SJSA1 (cell line): Measurements from ENCODE around the gene SH3RF1. TPM values are rescaled to one million over a fixed set of nuclear protein-coding genes. Genes with fewer than 3 reads are reported as not detected.
"Not testable (repeated sequence)": the region's sequence is repeated elsewhere in the genome, so short reads cannot be mapped to it uniquely, and the experiment has no call there.

Source experiments
- DNase-seq, 2 experiments: peaks; one replicate each; pipeline ENCODE4 v3.0.0-alpha.2; 2015 to 2020; ENCODE audit warnings: low spot score in 2 of 2, low read depth in 1 of 2
- H3K27ac ChIP-seq: fragments of 250-450 bp; sonication (Bioruptor Pico); 2 replicates; pipeline ENCODE4 v1.5.1; 2020; ENCODE audit warnings: mild to moderate bottlenecking, moderate library complexity
- H3K27me3 ChIP-seq: fragments of 250-450 bp; sonication (Bioruptor Pico); replicated peaks from 2 replicates; pipeline ENCODE4 v1.5.1; 2020; ENCODE audit warnings: mild to moderate bottlenecking, moderate library complexity
- H3K36me3 ChIP-seq: fragments of 250-450 bp; sonication (Bioruptor Pico); 2 replicates; pipeline ENCODE4 v1.5.1; 2020; ENCODE audit warnings: mild to moderate bottlenecking
- H3K4me1 ChIP-seq: fragments of 250-450 bp; sonication (Bioruptor Pico); replicated peaks from 2 replicates; pipeline ENCODE4 v1.6.1; 2021; ENCODE audit warnings: mild to moderate bottlenecking
- H3K4me3 ChIP-seq: fragments of 250-450 bp; sonication (Bioruptor Pico); 2 replicates; pipeline ENCODE4 v1.5.1; 2020; ENCODE audit warnings: mild to moderate bottlenecking
- H3K9me3 ChIP-seq: fragments of 250-450 bp; sonication (Bioruptor Pico); replicated peaks from 2 replicates; pipeline ENCODE4 v1.5.1; 2020; ENCODE audit warnings: mild to moderate bottlenecking
- total RNA-seq: library from RNA; depleted of rRNA; stranded (reverse); fragments of >200 nt; shearing (Covaris generic); gene quantifications from 2 replicates; pipeline ENCODE4 v1.2.3, GENCODE V29; 2014

Gene SH3RF1
- total RNA-seq, 1 experiment from 2014 or later: 14.1 TPM

GRCh38 chr4:169220854-169221411 lies 49.8 kb downstream of the SH3RF1 start:
- DNase-seq: no peak
- H3K36me3 ChIP-seq: peaks cover 14% of the 10 kb centered on the region
- peaks cover 31% of the 10 kb centered on the region for H3K4me1 ChIP-seq
- no peak overlapping the region for H3K27ac ChIP-seq
- no peaks in the 10 kb centered on the region for H3K9me3 ChIP-seq
- H3K27me3 ChIP-seq: no peaks in the 10 kb centered on the region
- no peak overlapping the region for H3K4me3 ChIP-seq

DNA sequence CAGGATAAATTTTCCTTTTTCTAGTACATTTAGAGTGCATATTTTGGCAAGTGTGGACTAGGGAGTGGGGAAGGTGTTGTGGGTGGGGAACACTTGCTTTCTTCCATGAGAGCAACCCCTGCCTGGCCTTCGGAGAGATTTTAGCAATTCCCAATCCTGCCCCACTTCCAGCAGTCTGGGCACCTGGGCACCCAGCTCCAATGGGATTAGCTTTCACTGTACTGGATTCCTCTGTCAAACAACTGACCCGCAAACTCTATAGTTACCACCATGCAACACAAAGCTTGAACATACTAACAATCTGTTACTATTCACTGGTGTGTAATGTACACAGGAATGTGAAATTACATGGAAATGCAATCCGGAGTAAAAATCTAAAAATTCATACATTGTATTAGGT lies 50.3 kb downstream of the SH3RF1 start:
- Histone ChIP-seq H3K4me3 (no peak overlapping the region), H3K27me3 (no peaks in the 10 kb centered on the region), H3K9me3 (no peaks in the 10 kb centered on the region), H3K4me1 (peaks cover 26% of the 10 kb centered on the region), H3K36me3 (peaks cover 14% of the 10 kb centered on the region), H3K27ac (no peak overlapping the region)
- DNase-seq: no peak

GRCh38 chr4:169219440-169219839 lies 51.3 kb downstream of the SH3RF1 start:
- Histone ChIP-seq H3K36me3 (peaks cover 17% of the 10 kb centered on the region), H3K27me3 (no peaks in the 10 kb centered on the region), H3K4me1 (peaks cover 16% of the 10 kb centered on the region), H3K4me3 (no peak overlapping the region), H3K9me3 (no peaks in the 10 kb centered on the region), H3K27ac (no peak overlapping the region)
- no peak for DNase-seq

- H3K27ac ChIP-seq: no peak overlapping the region
- H3K36me3 ChIP-seq: peaks cover 16% of the 10 kb centered on the region; the same call in 1 of the 2 replicates
- H3K27me3 ChIP-seq: no peaks in the 10 kb centered on the region
- no peak overlapping the region for H3K4me3 ChIP-seq
- no peaks in the 10 kb centered on the region for H3K4me1 ChIP-seq
- no peak for DNase-seq
- H3K9me3 ChIP-seq: no peaks in the 10 kb centered on the region
Observed at GRCh38 chr4:169215656-169216055, 55.1 kb downstream of the SH3RF1 start.

- no peaks in the 10 kb centered on the region for H3K27me3 ChIP-seq
- H3K4me3 ChIP-seq: no peak overlapping the region
- no peaks in the 10 kb centered on the region for H3K4me1 ChIP-seq
- no peak overlapping the region for H3K27ac ChIP-seq
- no peak for DNase-seq
- H3K9me3 ChIP-seq: no peaks in the 10 kb centered on the region; the same call in 1 of the 2 replicates
- peaks cover 16% of the 10 kb centered on the region; the same call in 1 of the 2 replicates for H3K36me3 ChIP-seq
Observed at GRCh38 chr4:169212981-169213380, 57.8 kb downstream of the SH3RF1 start.

DNA sequence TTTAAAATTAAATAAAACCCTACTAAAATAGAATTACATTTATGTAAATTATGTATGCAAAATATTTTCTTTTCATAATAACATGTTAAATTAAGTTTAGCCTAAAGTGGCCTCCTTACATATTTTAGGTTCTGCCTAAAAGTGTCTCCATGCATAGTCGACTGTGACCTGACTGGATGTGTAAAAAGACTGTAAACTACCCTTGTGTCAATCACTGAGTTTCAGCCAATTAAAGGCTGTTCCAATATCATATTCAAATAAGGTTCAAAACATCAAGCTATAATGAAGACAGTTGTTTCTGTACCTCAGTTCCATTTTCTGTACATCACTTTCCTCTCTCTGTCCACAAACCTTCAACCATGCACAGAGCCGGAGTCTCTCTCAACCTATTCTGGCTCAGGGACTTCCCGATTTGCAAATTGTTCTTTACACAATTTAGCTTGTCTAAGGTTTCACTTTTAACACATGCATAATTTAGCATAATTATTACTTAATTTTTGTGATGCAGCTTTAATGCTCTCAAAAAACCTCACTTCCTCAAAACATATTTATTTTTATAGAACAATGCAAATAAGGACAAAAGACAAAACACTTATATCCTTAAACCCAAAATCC lies 60.1 kb downstream of the SH3RF1 start:
- H3K4me1 ChIP-seq: no peaks in the 10 kb centered on the region
- no peaks in the 10 kb centered on the region; the same call in 1 of the 2 replicates for H3K9me3 ChIP-seq
- no peak overlapping the region for H3K4me3 ChIP-seq
- no peak for DNase-seq
- peaks cover 16% of the 10 kb centered on the region for H3K36me3 ChIP-seq
- no peaks in the 10 kb centered on the region for H3K27me3 ChIP-seq
- H3K27ac ChIP-seq: no peak overlapping the region

DNA sequence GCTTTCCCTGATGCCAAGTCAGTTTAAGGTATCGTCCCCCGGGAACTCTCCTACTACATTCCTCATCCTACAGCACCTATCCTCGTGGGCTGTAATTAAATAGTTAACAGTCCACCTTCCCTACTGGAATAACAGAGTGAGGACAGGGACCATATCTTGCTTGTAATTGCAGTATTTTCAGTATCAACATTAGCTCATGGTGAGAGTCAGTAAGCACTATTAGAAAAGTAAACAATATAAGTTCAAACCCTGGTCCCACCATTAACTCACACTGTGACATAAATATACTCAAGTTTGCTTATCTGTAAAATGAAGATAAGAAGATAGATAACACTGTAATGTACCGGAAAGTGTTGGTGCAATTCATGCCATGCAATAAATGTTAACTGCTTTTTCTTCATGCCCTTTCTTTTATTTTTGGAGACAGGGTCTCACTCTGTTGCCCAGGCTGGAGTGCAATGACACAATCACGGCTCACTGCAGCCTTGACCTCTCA lies 61.3 kb downstream of the SH3RF1 start:
- H3K4me3 ChIP-seq: no peak overlapping the region
- peaks cover 13% of the 10 kb centered on the region for H3K36me3 ChIP-seq
- no peaks in the 10 kb centered on the region; the same call in 1 of the 2 replicates for H3K9me3 ChIP-seq
- DNase-seq: no peak
- H3K4me1 ChIP-seq: no peaks in the 10 kb centered on the region
- no peak overlapping the region for H3K27ac ChIP-seq
- H3K27me3 ChIP-seq: no peaks in the 10 kb centered on the region

DNA sequence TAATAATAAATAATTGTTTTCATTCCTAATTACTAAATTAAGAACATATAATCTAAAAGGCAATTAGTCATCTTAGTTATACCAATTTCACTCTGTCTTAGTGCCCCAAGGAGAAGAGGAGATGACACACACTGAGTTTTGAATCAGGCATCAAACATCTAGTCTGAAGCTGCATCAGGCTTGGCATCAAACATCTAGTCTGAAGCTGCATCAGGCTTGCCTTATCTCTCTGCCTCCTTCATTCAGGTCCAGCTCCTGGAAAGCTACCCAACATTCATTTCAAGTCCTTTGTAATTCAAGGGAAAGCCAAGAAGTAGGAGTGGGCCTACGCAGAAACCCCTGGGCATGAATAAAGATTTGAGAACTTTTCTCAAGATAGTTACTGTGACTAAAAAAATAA lies 62.2 kb downstream of the SH3RF1 start:
- no peak for DNase-seq
- no peak overlapping the region for H3K27ac ChIP-seq
- no peaks in the 10 kb centered on the region; the same call in 1 of the 2 replicates for H3K9me3 ChIP-seq

DNA sequence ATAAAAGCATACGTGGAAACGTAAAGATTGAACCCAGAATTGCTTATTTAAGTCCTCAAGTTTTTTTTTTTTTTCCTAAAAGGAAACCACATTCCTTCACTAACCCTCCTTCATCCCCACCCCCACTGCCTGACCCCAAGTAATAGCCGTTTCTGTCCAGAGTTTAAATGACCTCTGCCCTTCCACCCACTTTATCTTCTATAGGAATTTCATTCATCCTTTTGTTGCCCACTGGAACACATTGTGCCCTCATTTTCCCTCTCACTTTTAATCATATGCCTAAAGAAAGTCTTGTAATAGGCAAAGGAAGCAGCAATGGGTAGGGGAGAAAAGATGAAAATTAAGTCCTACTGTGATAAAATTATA lies 62.7 kb downstream of the SH3RF1 start:
- H3K27me3 ChIP-seq: no peaks in the 10 kb centered on the region
- H3K4me3 ChIP-seq: no peak overlapping the region
- H3K27ac ChIP-seq: no peak overlapping the region
- peaks cover 5% of the 10 kb centered on the region for H3K36me3 ChIP-seq
- DNase-seq: no peak
- H3K4me1 ChIP-seq: no peaks in the 10 kb centered on the region; the same call in 1 of the 2 replicates
- no peaks in the 10 kb centered on the region; the same call in 1 of the 2 replicates for H3K9me3 ChIP-seq

More for the DNA sequence above, 62.2 kb downstream of the SH3RF1 start:
- Histone ChIP-seq H3K4me3 (no peak overlapping the region), H3K27me3 (no peaks in the 10 kb centered on the region), H3K36me3 (peaks cover 5% of the 10 kb centered on the region), H3K4me1 (no peaks in the 10 kb centered on the region; the same call in 1 of the 2 replicates)

DNA sequence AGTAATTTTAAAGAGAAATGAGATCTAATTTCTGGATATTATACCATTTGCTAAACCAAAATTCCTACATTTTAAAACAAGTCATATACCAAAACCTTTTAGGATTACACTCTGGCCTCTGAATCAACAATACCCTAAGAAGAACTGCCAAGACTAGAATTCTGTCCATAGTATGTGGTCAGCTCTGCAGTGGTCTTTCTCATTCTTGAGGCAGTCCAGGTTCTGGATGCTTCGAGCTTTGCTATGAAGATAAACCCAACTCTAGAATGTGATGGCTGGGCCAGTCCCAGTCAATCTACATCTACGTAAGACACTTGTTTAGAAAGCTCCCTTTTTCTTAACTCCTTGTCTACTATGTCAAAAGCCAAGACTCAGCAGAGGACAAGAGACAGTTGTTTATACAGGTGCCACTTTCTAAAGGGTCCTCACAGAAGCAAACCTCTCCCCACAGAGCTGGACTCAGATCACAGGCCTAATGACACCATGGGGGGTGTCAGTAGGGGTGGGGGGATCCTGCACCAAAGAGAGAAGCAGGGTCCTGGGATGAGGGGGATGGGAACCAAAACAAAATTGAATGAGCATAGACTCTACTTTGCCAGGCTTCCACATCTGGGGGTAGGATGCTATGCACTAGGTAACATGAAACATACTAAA lies 63.2 kb downstream of the SH3RF1 start:
- Histone ChIP-seq H3K36me3 (peaks cover 5% of the 10 kb centered on the region), H3K4me3 (no peak overlapping the region), H3K27me3 (no peaks in the 10 kb centered on the region), H3K9me3 (no peaks in the 10 kb centered on the region; the same call in 1 of the 2 replicates), H3K4me1 (no peaks in the 10 kb centered on the region; the same call in 1 of the 2 replicates), H3K27ac (no peak overlapping the region)
- no peak for DNase-seq

DNA sequence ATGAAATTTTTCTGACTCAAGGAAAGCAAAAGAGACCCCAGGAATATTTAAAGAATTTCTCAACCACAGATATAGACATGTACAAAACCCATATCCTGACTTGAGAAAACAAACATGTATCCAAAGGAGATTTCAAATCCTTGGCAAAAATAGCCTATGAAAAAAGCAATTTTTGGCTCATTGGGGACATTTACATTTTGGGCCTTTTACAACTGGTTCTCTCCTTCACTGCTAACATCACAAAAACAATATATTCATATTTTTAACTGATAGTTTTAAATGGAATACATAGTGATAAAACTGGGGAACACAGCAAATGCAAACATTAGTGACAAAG lies 65.0 kb downstream of the SH3RF1 start:
- Histone ChIP-seq H3K27ac (no peak overlapping the region), H3K9me3 (no peaks in the 10 kb centered on the region; the same call in 1 of the 2 replicates), H3K36me3 (peaks cover 2% of the 10 kb centered on the region), H3K4me3 (no peak overlapping the region), H3K27me3 (no peaks in the 10 kb centered on the region), H3K4me1 (peaks cover 15% of the 10 kb centered on the region)
- DNase-seq: no peak

DNA sequence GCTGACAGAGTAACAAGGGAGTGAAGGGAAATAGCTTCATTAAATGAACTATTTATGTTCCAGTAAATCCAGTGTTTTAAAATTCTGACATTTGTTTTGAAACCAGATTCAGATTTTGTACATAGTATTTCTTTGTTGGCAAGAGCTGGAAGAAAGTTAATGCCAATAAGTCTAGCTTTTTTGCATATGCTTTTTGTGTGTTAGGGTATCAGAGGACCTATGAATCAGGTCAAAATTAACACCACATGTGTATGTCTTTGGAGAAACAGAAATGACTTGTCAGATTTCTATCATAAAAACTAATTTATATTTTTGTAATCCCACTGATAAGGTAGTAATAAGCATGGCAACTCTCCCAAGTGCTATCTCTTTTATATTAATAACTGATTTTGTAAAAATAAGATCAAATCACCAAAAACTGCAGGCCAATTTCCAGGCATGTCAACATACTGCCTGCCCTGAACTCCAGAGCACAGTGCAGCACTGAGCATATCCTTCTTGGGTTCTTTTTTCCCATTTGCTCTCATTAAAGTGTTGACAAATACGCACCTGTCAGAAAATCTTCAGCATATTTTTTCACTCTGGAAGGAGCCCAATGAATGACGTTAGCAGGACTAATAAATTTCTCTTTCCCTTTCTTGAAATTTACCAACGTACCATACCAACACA lies 65.5 kb downstream of the SH3RF1 start:
- Histone ChIP-seq H3K9me3 (no peaks in the 10 kb centered on the region; the same call in 1 of the 2 replicates), H3K27ac (no peak overlapping the region), H3K4me1 (peaks cover 20% of the 10 kb centered on the region), H3K4me3 (no peak overlapping the region), H3K36me3 (peaks cover 2% of the 10 kb centered on the region), H3K27me3 (no peaks in the 10 kb centered on the region)
- no peak for DNase-seq

DNA sequence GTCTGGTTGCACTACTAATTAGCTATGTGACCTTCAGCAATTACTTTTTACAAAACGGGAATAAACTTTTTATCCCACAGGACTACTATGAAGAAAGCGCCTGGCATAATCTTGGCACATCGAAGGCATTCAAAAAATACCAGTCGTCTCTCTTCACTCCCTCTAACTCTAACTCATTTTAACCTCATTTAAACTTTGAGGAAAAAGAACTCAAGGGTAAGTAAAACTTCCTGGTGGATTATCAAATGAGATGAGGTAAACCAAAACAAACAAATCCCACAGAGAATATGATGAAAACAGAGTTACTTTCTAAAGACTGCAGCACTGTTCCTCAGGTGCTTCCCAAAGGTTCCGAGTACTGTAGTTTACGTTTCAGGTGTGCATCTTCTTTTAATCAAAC lies 66.9 kb downstream of the SH3RF1 start:
- H3K4me1 ChIP-seq: peaks cover 23% of the 10 kb centered on the region
- no peaks in the 10 kb centered on the region for H3K9me3 ChIP-seq
- H3K4me3 ChIP-seq: no peak overlapping the region
- no peak overlapping the region for H3K27ac ChIP-seq
- H3K36me3 ChIP-seq: peaks cover 2% of the 10 kb centered on the region
- H3K27me3 ChIP-seq: no peaks in the 10 kb centered on the region
- DNase-seq: no peak

DNA sequence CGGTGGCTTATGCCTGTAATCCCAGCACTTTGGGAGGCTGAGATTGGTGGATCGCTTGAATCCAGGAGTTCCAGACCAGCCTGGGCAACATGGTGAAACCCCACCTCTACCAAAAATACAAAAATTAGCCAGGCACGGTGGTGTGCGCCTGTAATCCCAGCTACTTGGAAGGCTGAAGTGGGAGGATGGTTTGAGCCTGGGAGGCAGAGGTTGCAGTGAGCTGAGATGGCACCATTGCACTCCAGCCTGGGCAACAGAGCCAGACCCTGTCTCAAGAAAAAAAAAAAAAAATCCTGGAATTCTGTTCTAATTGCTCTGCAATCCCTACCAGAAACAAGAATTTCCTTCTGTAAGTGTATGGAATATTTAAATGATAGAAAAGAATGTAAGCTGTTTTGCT lies 67.5 kb downstream of the SH3RF1 start:
- not testable (repeated sequence) for H3K27me3 ChIP-seq, H3K27ac ChIP-seq, DNase-seq, H3K9me3 ChIP-seq, H3K36me3 ChIP-seq, H3K4me3 ChIP-seq
- H3K4me1 ChIP-seq: peaks cover 23% of the 10 kb centered on the region
